ENCODE measurements around the gene CYP3A4. TPM values are rescaled to one million over a fixed set of nuclear protein-coding genes. Genes with fewer than 3 reads are reported as not detected.
"Not testable (repeated sequence)": the region's sequence is repeated elsewhere in the genome, so short reads cannot be mapped to it uniquely, and the experiment has no call there.

The CYP3A4 gene
- total and polyA plus RNA-seq, 5 donors from 2014 or later, result not detected

DNA sequence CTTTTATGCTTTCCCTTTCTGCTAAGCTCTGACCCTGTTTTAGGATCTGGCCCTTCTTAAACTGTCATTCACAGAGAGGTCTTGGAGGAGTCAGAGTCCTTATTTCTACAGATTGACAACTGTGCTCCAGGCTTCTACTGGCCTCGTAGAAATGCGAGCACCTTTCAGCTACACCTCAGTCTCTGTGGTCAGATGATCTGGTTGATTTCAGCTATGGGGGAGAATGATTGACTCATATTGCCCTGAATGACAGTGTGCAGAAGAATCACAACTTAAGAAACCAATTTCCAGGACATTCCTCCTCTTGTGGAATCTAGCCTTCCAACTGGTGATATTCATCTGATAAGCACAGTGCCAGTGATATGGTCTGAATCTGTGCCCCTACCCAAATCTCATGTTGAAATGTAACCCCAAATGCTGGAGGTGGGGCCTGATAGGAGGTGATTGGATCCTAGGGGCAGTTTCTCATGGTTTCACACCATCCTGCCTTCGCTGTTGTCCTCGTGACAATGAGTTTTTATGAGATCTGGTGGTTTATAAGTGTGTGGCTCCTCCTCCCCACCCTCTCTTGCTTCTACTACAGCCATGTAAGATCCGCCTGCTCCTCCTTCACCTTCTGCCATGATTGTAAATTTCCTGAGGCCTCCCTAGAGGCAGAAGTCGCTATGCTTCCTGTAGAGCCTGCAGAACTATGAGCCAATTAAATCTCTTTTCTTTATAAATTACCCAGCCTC lies 35.0 kb downstream of the CYP3A4 start:
- H3K4me1 Mint-ChIP-seq, result no peaks in the 10 kb centered on the region
- H3K27me3 ChIP-seq (ENCODE audit: control insufficient read depth, insufficient read depth, low read length), result no peaks in the 10 kb centered on the region
- DNase-seq, result no peak
- no peaks in the 10 kb centered on the region for H3K36me3 ChIP-seq (ENCODE audit: control insufficient read depth, insufficient read depth, low read length)
- no peaks in the 10 kb centered on the region for H3K4me1 ChIP-seq (ENCODE audit: control insufficient read depth, insufficient read depth, low read length, poor library complexity, severe bottlenecking)
- no peak overlapping the region for H3K4me3 ChIP-seq (ENCODE audit: low read depth, low read length)
- H3K27ac ChIP-seq (ENCODE audit: insufficient read depth, low read length, poor library complexity, severe bottlenecking), result no peak overlapping the region
- H3K27me3 Mint-ChIP-seq, result peaks cover 21% of the 10 kb centered on the region
- no peaks in the 10 kb centered on the region for H3K36me3 Mint-ChIP-seq
- H3K27ac Mint-ChIP-seq, result no peak overlapping the region
- H3K9me3 ChIP-seq (ENCODE audit: control insufficient read depth in 2 of 2, low read length in 2 of 2), result no peaks in the 10 kb centered on the region
- H3K4me3 Mint-ChIP-seq, result no peak overlapping the region
- peaks cover 0 to 8% (median 0%) of the 10 kb centered on the region in 7 donors for H3K9me3 Mint-ChIP-seq
- ATAC-seq (ENCODE audit: low read depth in 2 of 2), result no peak

DNA sequence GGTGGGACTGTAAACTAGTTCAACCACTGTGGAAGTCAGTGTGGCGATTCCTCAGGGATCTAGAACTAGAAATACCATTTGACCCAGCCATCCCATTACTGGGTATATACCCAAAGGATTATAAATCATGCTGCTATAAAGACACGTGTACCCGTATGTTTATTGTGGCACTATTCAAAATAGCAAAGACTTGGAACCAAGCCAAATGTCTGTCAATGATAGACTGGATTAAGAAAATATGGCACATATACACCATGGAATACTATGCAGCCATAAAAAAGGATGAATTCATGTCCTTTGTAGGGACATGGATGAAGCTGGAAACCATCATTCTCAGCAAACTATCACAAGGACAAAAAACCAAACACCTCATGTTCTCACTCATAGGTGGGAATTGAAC lies 37.1 kb downstream of the CYP3A4 start:
- not testable (repeated sequence) for H3K27me3 Mint-ChIP-seq, H3K4me3 Mint-ChIP-seq

DNA sequence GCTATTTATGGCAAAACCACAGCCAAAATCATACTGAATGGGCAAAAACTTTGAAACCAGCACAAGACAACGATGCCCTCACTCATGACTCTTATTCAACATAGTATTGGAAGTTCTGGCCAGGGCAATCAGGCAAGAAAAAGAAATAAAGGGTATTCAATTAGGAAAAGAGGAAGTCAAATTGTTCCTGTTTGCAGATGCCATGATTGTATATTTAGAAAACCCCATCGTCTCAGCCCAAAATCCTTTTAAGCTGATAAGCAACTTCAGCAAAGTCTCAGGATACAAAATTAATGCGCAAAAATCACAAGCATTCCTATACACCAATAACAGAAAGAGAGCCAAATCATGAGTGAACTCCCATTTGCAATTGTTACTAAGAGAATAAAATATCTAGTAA lies 38.6 kb downstream of the CYP3A4 start:
- not testable (repeated sequence) for H3K27ac Mint-ChIP-seq; H3K4me1 Mint-ChIP-seq; H3K27ac ChIP-seq (ENCODE audit: insufficient read depth, low read length, poor library complexity, severe bottlenecking); H3K4me1 ChIP-seq (ENCODE audit: control insufficient read depth, insufficient read depth, low read length, poor library complexity, severe bottlenecking); ATAC-seq (ENCODE audit: low read depth in 2 of 2); H3K36me3 Mint-ChIP-seq; H3K27me3 ChIP-seq (ENCODE audit: control insufficient read depth, insufficient read depth, low read length); H3K4me3 ChIP-seq (ENCODE audit: low read depth, low read length); H3K27me3 Mint-ChIP-seq; H3K9me3 ChIP-seq (ENCODE audit: control insufficient read depth in 2 of 2, low read length in 2 of 2); DNase-seq; H3K36me3 ChIP-seq (ENCODE audit: control insufficient read depth, insufficient read depth, low read length); H3K4me3 Mint-ChIP-seq
- peaks cover 0 to 11% (median 0%) of the 10 kb centered on the region in 7 donors for H3K9me3 Mint-ChIP-seq

More for the DNA sequence above, 37.1 kb downstream of the CYP3A4 start:
- ATAC-seq (ENCODE audit: low read depth in 2 of 2); DNase-seq; H3K36me3 ChIP-seq (ENCODE audit: control insufficient read depth, insufficient read depth, low read length); H3K9me3 ChIP-seq (ENCODE audit: control insufficient read depth in 2 of 2, low read length in 2 of 2); H3K4me3 ChIP-seq (ENCODE audit: low read depth, low read length); H3K27ac Mint-ChIP-seq; H3K27ac ChIP-seq (ENCODE audit: insufficient read depth, low read length, poor library complexity, severe bottlenecking); H3K27me3 ChIP-seq (ENCODE audit: control insufficient read depth, insufficient read depth, low read length); H3K4me1 ChIP-seq (ENCODE audit: control insufficient read depth, insufficient read depth, low read length, poor library complexity, severe bottlenecking); H3K4me1 Mint-ChIP-seq; H3K36me3 Mint-ChIP-seq: not testable (repeated sequence)
- peaks cover 0 to 11% (median 0%) of the 10 kb centered on the region in 7 donors for H3K9me3 Mint-ChIP-seq

DNA sequence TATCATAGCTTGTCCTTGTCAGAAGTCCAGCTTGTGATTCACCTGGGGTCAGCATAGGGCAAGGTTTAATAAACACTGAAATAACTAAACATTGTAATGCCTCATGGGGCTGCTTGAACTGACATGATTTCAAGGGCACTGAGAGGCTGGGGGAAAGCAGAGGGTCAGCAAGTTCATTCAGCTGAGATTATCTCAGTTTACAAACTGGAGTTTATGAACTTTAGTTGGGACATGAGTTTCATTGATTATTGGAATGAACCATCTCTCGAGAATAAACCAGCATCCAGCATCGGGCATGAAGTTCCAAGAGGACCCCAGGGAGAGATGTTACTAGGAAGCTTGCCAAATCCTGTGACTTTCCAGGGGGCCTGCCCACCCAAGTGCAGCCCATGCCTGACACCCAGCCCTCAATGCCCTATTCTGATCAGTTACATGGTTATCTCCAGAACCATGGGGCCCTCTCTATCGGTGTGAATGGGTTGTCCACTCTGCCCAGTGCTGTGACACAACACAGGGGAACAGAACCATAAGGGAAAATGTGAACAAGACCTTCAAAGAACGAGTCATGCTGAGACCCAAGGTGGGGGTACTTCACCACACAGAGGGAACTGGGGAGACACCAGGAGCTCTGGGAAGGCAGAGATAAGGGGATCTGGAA lies 41.1 kb downstream of the CYP3A4 start:
- no peak for ATAC-seq (ENCODE audit: low read depth in 2 of 2)
- H3K27ac Mint-ChIP-seq, result no peak overlapping the region

DNA sequence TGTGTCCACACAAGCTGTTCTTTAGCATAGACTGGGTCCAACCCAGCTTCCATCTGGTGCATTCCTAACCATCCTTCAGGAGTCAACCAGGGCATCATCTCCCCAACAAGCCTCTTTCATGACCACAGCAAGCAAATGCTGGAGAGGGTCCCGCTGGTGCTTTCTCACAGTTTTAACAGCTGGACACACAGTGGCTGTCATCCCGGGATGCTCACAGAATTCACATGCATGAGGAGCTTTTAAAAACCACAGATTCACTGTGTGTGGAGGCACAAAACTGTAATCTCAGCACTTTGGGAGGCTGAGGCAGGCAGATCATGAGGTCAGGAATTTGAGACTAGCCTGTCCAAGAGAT lies 42.6 kb downstream of the CYP3A4 start:
- Histone ChIP-seq H3K27ac (ENCODE audit: insufficient read depth, low read length, poor library complexity, severe bottlenecking) (no peak overlapping the region), H3K27me3 (ENCODE audit: control insufficient read depth, insufficient read depth, low read length) (no peaks in the 10 kb centered on the region), H3K9me3 (ENCODE audit: control insufficient read depth in 2 of 2, low read length in 2 of 2) (no peaks in the 10 kb centered on the region), H3K4me1 (ENCODE audit: control insufficient read depth, insufficient read depth, low read length, poor library complexity, severe bottlenecking) (no peaks in the 10 kb centered on the region), H3K4me3 (ENCODE audit: low read depth, low read length) (no peak overlapping the region), H3K36me3 (ENCODE audit: control insufficient read depth, insufficient read depth, low read length) (no peaks in the 10 kb centered on the region)
- peaks cover 26% of the 10 kb centered on the region for H3K36me3 Mint-ChIP-seq
- no peak overlapping the region for H3K4me3 Mint-ChIP-seq
- peak overlapping the region in 1 of 3 donors; percentile 66 for H3K27ac Mint-ChIP-seq
- no peak for DNase-seq
- ATAC-seq (ENCODE audit: low read depth in 2 of 2), result no peak
- peaks cover 0 to 9% (median 0%) of the 10 kb centered on the region in 7 donors for H3K9me3 Mint-ChIP-seq
- no peaks in the 10 kb centered on the region for H3K4me1 Mint-ChIP-seq
- H3K27me3 Mint-ChIP-seq, result peaks cover 4% of the 10 kb centered on the region

More for the DNA sequence above, 41.1 kb downstream of the CYP3A4 start:
- H3K9me3 Mint-ChIP-seq, result peaks cover 0 to 11% (median 0%) of the 10 kb centered on the region in 7 donors
- peaks cover 22% of the 10 kb centered on the region for H3K36me3 Mint-ChIP-seq
- H3K4me1 ChIP-seq (ENCODE audit: control insufficient read depth, insufficient read depth, low read length, poor library complexity, severe bottlenecking), result no peaks in the 10 kb centered on the region
- H3K27me3 Mint-ChIP-seq, result peaks cover 4% of the 10 kb centered on the region
- DNase-seq, result no peak
- no peaks in the 10 kb centered on the region for H3K9me3 ChIP-seq (ENCODE audit: control insufficient read depth in 2 of 2, low read length in 2 of 2)
- no peak overlapping the region for H3K4me3 Mint-ChIP-seq
- H3K27ac ChIP-seq (ENCODE audit: insufficient read depth, low read length, poor library complexity, severe bottlenecking), result no peak overlapping the region
- no peaks in the 10 kb centered on the region for H3K36me3 ChIP-seq (ENCODE audit: control insufficient read depth, insufficient read depth, low read length)
- H3K4me1 Mint-ChIP-seq, result no peaks in the 10 kb centered on the region
- H3K4me3 ChIP-seq (ENCODE audit: low read depth, low read length), result no peak overlapping the region
- no peaks in the 10 kb centered on the region for H3K27me3 ChIP-seq (ENCODE audit: control insufficient read depth, insufficient read depth, low read length)

DNA sequence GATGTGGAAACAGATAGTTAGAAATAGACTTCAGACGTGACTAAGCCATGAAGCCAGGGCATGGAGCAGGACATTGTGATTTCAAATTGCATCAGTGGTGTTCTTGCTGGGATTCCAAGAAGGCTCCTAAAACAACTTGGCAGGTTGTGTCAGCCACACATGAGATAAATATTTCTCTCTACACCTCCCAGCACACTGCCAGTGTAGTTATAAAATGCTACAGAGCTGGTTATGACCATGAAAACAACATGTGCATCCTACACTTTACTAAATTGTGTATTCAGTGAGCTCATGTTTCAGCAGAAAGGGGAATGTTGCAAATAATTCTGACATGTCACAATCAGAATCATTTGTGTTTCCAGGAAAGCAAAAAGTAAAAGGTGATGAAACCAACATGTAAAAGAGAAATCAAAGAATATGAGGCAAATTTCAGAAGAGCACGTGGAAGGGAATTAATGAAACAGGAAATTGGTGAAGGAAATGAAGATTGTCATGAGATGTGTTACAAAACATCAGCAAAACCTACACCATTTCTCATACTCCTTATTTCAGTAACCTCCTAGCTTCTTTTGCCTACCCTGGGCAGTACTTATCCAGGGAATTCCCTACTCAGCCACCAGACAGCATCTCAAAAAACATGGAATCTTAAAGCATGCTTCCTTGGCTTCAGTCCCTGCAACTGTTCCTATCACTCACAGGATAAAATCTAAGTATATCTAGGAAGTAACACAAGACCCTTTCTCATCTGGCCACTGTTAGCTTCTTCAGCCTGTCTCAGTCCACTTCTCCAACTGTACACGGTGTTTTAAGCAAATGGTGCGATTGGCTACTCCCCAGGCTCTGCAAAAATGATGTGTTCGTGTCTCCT lies 43.2 kb downstream of the CYP3A4 start:
- H3K36me3 Mint-ChIP-seq, result peaks cover 26% of the 10 kb centered on the region
- H3K27ac ChIP-seq (ENCODE audit: insufficient read depth, low read length, poor library complexity, severe bottlenecking), result no peak overlapping the region

DNA sequence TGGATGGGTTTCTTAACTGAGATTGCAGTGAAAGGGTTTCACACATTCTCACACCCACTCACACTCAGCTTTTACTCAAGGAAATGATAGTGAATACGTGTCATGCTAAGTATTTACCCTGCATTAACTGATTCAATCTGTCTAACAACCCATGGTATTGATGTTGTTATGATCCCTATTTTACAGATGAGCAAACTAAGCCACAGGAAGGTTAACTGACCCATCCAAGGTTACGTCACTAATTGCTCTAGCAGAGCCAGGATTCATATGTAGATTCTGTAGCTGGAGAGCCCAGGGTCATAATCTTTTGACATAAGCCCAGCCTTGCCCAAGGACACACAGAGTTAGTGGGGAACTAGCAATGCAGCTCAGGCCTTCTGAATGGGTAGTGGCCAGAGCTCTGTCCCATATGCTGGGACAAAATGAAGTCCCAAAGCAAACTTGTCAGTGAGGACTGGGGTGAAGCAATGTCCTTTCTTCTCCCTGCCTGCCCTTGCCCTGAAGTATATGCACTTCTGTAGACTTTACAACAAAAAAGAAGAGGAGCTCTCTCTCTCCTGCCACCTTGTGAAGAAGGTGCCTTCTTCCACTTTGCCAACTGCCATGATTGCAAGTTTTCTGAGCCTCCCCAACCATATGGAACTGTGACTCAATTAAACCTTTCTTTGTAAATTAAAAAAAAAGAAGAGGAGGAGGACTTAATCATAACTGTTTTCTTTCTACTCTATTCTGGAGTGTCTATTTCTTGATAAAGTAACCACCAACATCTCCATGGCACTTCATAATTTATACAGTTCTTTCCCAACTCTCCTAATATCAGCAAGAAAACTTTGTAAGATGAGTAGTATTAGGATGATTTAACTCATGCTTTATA lies 44.0 kb downstream of the CYP3A4 start:
- Mint-ChIP-seq H3K36me3 (peaks cover 26% of the 10 kb centered on the region), H3K4me1 (no peaks in the 10 kb centered on the region), H3K4me3 (no peak overlapping the region), H3K9me3 (peaks cover 0 to 3% (median 0%) of the 10 kb centered on the region in 7 donors), H3K27ac (no peak overlapping the region), H3K27me3 (peaks cover 4% of the 10 kb centered on the region)
- Histone ChIP-seq H3K4me3 (ENCODE audit: low read depth, low read length) (no peak overlapping the region), H3K4me1 (ENCODE audit: control insufficient read depth, insufficient read depth, low read length, poor library complexity, severe bottlenecking) (no peaks in the 10 kb centered on the region), H3K36me3 (ENCODE audit: control insufficient read depth, insufficient read depth, low read length) (no peaks in the 10 kb centered on the region), H3K9me3 (ENCODE audit: control insufficient read depth in 2 of 2, low read length in 2 of 2) (no peaks in the 10 kb centered on the region), H3K27ac (ENCODE audit: insufficient read depth, low read length, poor library complexity, severe bottlenecking) (no peak overlapping the region), H3K27me3 (ENCODE audit: control insufficient read depth, insufficient read depth, low read length) (no peaks in the 10 kb centered on the region)
- DNase-seq (no peak), ATAC-seq (ENCODE audit: low read depth in 2 of 2) (no peak)

More for the DNA sequence above, 43.2 kb downstream of the CYP3A4 start:
- H3K27me3 ChIP-seq (ENCODE audit: control insufficient read depth, insufficient read depth, low read length), result no peaks in the 10 kb centered on the region
- H3K36me3 ChIP-seq (ENCODE audit: control insufficient read depth, insufficient read depth, low read length), result no peaks in the 10 kb centered on the region
- H3K4me1 ChIP-seq (ENCODE audit: control insufficient read depth, insufficient read depth, low read length, poor library complexity, severe bottlenecking), result no peaks in the 10 kb centered on the region
- H3K4me3 ChIP-seq (ENCODE audit: low read depth, low read length), result no peak overlapping the region
- peaks cover 0 to 7% (median 0%) of the 10 kb centered on the region in 7 donors for H3K9me3 Mint-ChIP-seq
- peaks cover 4% of the 10 kb centered on the region for H3K27me3 Mint-ChIP-seq
- no peak for ATAC-seq (ENCODE audit: low read depth in 2 of 2)
- H3K4me3 Mint-ChIP-seq, result no peak overlapping the region
- H3K27ac Mint-ChIP-seq, result peak overlapping the region in 1 of 3 donors; percentile 66
- DNase-seq, result no peak
- no peaks in the 10 kb centered on the region for H3K9me3 ChIP-seq (ENCODE audit: control insufficient read depth in 2 of 2, low read length in 2 of 2)
- H3K4me1 Mint-ChIP-seq, result no peaks in the 10 kb centered on the region

All from CD4-positive, CD25-positive, alpha-beta regulatory T cell (primary cell).